OCI-LY1 (cell line): ENCODE measurements around the gene AARSD1.

Experiments used
- EZH2 ChIP-seq: fragments of 200-600 bp; sonication (generic), shearing (Covaris generic); IDR thresholded peaks from 2 replicates; pipeline ENCODE4 v1.8.0; 2017; ENCODE audit warnings: borderline replicate concordance, mixed run types, mild to moderate bottlenecking, antibody characterized with exemption, low read length, moderate library complexity, mixed read lengths
- TF ChIP-seq, protein P1 (sequence below): fragments of 200-600 bp; sonication (generic), shearing (Covaris generic); IDR thresholded peaks from 2 replicates; pipeline ENCODE4 v1.5.1; 2017; ENCODE audit warnings: mild to moderate bottlenecking, antibody characterized with exemption, low read length, moderate library complexity, mixed read lengths

DNA sequence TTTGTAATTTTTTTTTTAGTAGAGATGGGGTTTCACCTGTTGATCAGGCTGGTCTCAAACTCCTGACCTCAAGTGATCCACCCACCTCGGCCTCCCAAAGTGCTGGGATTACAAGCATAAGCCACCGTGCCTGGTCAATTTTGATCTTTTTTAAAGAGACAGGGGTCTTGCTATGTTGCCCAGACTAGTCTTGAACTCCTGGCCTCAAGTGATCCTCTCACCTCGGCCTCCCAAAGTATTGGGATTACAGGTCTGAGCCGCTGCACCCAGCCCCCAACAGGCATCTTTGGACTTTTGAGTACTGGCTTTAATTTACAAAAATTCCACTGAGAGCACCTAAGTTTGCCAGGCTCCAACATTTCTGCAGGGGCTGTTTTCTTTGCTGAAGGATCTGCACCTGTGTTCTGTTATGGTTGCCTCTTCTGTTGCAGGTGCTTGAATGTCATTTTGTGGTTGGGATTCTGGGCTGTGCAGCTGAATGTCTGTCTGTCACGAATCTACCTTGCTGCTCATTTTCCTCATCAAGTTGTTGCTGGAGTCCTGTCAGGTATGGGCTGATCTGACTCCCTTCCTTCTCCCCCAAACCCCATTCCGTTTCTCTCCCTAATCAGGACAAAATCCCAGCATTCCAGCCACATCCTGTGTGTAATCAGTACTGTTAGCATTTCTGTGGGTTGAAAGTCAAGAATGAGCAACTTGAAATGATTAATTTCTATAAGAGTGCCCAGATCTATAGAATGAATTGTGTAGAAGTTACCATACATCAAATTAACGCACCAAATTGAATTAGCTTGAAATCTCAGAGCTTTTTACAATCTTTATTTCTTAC lies 55.2 kb downstream of the AARSD1 start:
- TF ChIP-seq, protein P1, sequence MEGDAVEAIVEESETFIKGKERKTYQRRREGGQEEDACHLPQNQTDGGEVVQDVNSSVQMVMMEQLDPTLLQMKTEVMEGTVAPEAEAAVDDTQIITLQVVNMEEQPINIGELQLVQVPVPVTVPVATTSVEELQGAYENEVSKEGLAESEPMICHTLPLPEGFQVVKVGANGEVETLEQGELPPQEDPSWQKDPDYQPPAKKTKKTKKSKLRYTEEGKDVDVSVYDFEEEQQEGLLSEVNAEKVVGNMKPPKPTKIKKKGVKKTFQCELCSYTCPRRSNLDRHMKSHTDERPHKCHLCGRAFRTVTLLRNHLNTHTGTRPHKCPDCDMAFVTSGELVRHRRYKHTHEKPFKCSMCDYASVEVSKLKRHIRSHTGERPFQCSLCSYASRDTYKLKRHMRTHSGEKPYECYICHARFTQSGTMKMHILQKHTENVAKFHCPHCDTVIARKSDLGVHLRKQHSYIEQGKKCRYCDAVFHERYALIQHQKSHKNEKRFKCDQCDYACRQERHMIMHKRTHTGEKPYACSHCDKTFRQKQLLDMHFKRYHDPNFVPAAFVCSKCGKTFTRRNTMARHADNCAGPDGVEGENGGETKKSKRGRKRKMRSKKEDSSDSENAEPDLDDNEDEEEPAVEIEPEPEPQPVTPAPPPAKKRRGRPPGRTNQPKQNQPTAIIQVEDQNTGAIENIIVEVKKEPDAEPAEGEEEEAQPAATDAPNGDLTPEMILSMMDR, result no peak
- no peak for TF ChIP-seq EZH2
